Hepatocyte (in vitro differentiated cells): ENCODE data around the gene CMTM8. TPM values are rescaled to one million over a fixed set of nuclear protein-coding genes. Genes with fewer than 3 reads are reported as not detected.

ENCODE experiments used
- DNase-seq: peaks from one replicate; pipeline ENCODE4 v3.0.0-alpha.2; 2016; ENCODE audit warnings: low spot score
- H2AFZ ChIP-seq: fragments of 200-600 bp; sonication (generic); 2 replicates; pipeline ENCODE4 v1.6.0; 2016; ENCODE audit warnings: antibody characterized with exemption, mild to moderate bottlenecking
- H3K27ac ChIP-seq: fragments of 200-600 bp; sonication (generic); 2 replicates; pipeline ENCODE4 v1.5.1; 2016; ENCODE audit warnings: mild to moderate bottlenecking
- H3K27me3 ChIP-seq: fragments of 200-600 bp; sonication (generic); 2 replicates; pipeline ENCODE4 v1.6.1; 2016
- H3K36me3 ChIP-seq: fragments of 200-600 bp; sonication (generic); replicated peaks from 2 replicates; pipeline ENCODE4 v1.5.1; 2016; ENCODE audit warnings: low read depth; ENCODE audit not compliant: insufficient read depth
- H3K4me1 ChIP-seq: fragments of 200-600 bp; sonication (generic); 2 replicates; pipeline ENCODE4 v1.5.1; 2016; ENCODE audit warnings: mild to moderate bottlenecking, moderate library complexity; ENCODE audit not compliant: insufficient read depth
- H3K4me2 ChIP-seq: fragments of 200-600 bp; sonication (generic); 2 replicates; pipeline ENCODE4 v1.6.0; 2016
- H3K4me3 ChIP-seq: fragments of 200-600 bp; sonication (generic); 2 replicates; pipeline ENCODE4 v1.5.1; 2016; ENCODE audit warnings: mild to moderate bottlenecking
- H3K79me2 ChIP-seq: fragments of 200-600 bp; sonication (generic); 2 replicates; pipeline ENCODE4 v1.6.0; 2017; ENCODE audit warnings: mild to moderate bottlenecking
- H3K9me2 ChIP-seq: fragments of 200-600 bp; sonication (generic); replicated peaks from 2 replicates; pipeline ENCODE4 v1.6.0; 2017; ENCODE audit warnings: mild to moderate bottlenecking; ENCODE audit not compliant: insufficient read depth
- H3K9me3 ChIP-seq: fragments of 200-600 bp; sonication (generic); 2 replicates; pipeline ENCODE4 v1.5.1; 2016; ENCODE audit warnings: low read depth, mild to moderate bottlenecking
- H4K20me1 ChIP-seq: fragments of 200-600 bp; sonication (generic); 2 replicates; pipeline ENCODE4 v1.6.0; 2016; ENCODE audit warnings: mild to moderate bottlenecking; ENCODE audit not compliant: insufficient read depth, poor library complexity, severe bottlenecking
- EZH2 ChIP-seq: fragments of 200-600 bp; sonication (generic); IDR thresholded peaks from 2 replicates; pipeline ENCODE4 v1.6.1; 2016; ENCODE audit warnings: antibody characterized with exemption, mild to moderate bottlenecking, borderline replicate concordance
- EZH2phosphoT487 ChIP-seq: fragments of 200-600 bp; sonication (generic); IDR thresholded peaks from one replicate; pipeline ENCODE4 v1.6.1; 2018; ENCODE audit warnings: antibody characterized with exemption, mild to moderate bottlenecking, low read depth, moderate library complexity; ENCODE audit not compliant: unreplicated experiment, severe bottlenecking
- WGBS: methylation state at CpG from one replicate; pipeline ENCODE4 v1.1.6; 2016; ENCODE audit warnings: low lambda C conversion rate; ENCODE audit errors: missing lambda C conversion rate; 5-methylcytosine and 5-hydroxymethylcytosine counted together
- polyA plus RNA-seq: library from polyadenylated mRNA; unstranded; fragments of >200 nt; fragmentation: Nextera tagmentation; extraction: Ambion mirVana; gene quantifications from 2 replicates; pipeline ENCODE4 v1.2.1, GENCODE V29; 2016
- total RNA-seq: library from RNA; depleted of rRNA; stranded (reverse); fragments of >200 nt; gene quantifications from 2 replicates; pipeline ENCODE4 v1.2.3, GENCODE V29; 2014
- TF ChIP-seq, protein P1 (sequence below): fragments of 200-600 bp; sonication (generic); IDR thresholded peaks from 2 replicates; pipeline ENCODE4 v1.5.1; 2016; ENCODE audit warnings: antibody characterized with exemption, mild to moderate bottlenecking; ENCODE audit not compliant: poor library complexity

The CMTM8 gene
- total and polyA plus RNA-seq, 2 experiments from 2014 or later = 20.7 to 34.1 TPM

GRCh38 chr3:32411442-32411841 is 173.0 kb downstream of the CMTM8 start:
- Histone ChIP-seq H3K27me3 (no peaks in the 10 kb centered on the region), H2AFZ (no peak overlapping the region), H3K9me3 (no peaks in the 10 kb centered on the region), H3K36me3 (no peaks in the 10 kb centered on the region), H3K79me2 (peaks cover 30% of the 10 kb centered on the region), H3K27ac (no peak overlapping the region), H3K4me1 (peaks cover 7% of the 10 kb centered on the region), H3K4me2 (no peak overlapping the region), H3K9me2 (no peaks in the 10 kb centered on the region), H4K20me1 (no peaks in the 10 kb centered on the region), H3K4me3 (no peak overlapping the region)
- no peak for TF ChIP-seq EZH2phosphoT487
- TF ChIP-seq, protein P1, sequence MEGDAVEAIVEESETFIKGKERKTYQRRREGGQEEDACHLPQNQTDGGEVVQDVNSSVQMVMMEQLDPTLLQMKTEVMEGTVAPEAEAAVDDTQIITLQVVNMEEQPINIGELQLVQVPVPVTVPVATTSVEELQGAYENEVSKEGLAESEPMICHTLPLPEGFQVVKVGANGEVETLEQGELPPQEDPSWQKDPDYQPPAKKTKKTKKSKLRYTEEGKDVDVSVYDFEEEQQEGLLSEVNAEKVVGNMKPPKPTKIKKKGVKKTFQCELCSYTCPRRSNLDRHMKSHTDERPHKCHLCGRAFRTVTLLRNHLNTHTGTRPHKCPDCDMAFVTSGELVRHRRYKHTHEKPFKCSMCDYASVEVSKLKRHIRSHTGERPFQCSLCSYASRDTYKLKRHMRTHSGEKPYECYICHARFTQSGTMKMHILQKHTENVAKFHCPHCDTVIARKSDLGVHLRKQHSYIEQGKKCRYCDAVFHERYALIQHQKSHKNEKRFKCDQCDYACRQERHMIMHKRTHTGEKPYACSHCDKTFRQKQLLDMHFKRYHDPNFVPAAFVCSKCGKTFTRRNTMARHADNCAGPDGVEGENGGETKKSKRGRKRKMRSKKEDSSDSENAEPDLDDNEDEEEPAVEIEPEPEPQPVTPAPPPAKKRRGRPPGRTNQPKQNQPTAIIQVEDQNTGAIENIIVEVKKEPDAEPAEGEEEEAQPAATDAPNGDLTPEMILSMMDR = no peak
- no peak for TF ChIP-seq EZH2
- DNase-seq = no peak
- 92% methylated on average over 5 of the region's 5 CpGs for WGBS

DNA sequence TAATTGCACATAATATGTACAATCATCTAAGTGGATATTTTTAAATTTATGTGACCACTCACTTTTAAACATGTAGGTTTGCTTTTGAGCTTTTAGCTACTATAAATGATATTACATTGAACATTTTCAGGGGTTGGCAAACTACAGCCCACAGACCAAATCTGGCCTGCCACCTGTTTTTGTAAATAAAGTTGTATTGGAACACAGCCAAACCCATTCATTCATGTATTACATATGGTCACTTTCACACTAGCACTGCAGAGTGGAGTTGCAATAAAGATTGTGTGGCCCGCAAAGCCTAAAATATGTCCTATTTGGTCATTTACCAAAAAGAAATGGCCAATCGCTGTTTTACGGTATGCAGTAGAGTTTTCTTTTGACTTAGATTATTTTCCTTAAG is 174.4 kb downstream of the CMTM8 start:
- Histone ChIP-seq H3K27me3 (no peaks in the 10 kb centered on the region), H3K79me2 (peaks cover 42% of the 10 kb centered on the region), H3K4me3 (no peak overlapping the region), H3K4me1 (no peaks in the 10 kb centered on the region), H3K9me2 (no peaks in the 10 kb centered on the region), H4K20me1 (no peaks in the 10 kb centered on the region), H3K4me2 (no peak overlapping the region), H3K36me3 (no peaks in the 10 kb centered on the region), H3K27ac (no peak overlapping the region), H3K9me3 (no peaks in the 10 kb centered on the region), H2AFZ (no peak overlapping the region)
- DNase-seq = no peak
- WGBS = 95% methylated on average over 3 of the region's 3 CpGs
- TF ChIP-seq EZH2 (no peak), EZH2phosphoT487 (no peak)
- TF ChIP-seq, protein P1 = no peak

- WGBS = 96% methylated on average over 10 of the region's 10 CpGs
- Histone ChIP-seq H3K9me2 (no peaks in the 10 kb centered on the region), H4K20me1 (no peaks in the 10 kb centered on the region), H3K9me3 (no peaks in the 10 kb centered on the region), H3K36me3 (no peaks in the 10 kb centered on the region), H3K4me3 (no peak overlapping the region), H3K27ac (no peak overlapping the region), H3K4me2 (no peak overlapping the region), H2AFZ (no peak overlapping the region), H3K79me2 (peaks cover 41% of the 10 kb centered on the region), H3K4me1 (no peaks in the 10 kb centered on the region), H3K27me3 (no peaks in the 10 kb centered on the region)
- TF ChIP-seq, protein P1 = no peak
- no peak for TF ChIP-seq EZH2
- no peak for TF ChIP-seq EZH2phosphoT487
- DNase-seq = no peak
Observed at GRCh38 chr3:32413845-32414521, 175.5 kb downstream of the CMTM8 start.
